ENCODE measurements around the gene NRXN3.

GRCh38 chr14:78450669-78451318 lies 280.6 kb downstream of the NRXN3 start:
- TF ChIP-seq CTCF (IDR thresholded peaks at IDR 0.05) (no peak), EZH2 (IDR thresholded peaks at IDR 0.05; ENCODE audit: borderline replicate concordance, insufficient read depth, low read depth, low read length, poor library complexity, severe bottlenecking) (no peak)
